HG03558 (cell line): ENCODE data around the gene DOCK4.

Experiments
- ATAC-seq: cut with Tn5 transposase; IDR thresholded peaks from one replicate; pipeline ENCODE4 v1.9.1; 2021; ENCODE audit warnings: moderate number of reproducible peaks; ENCODE audit not compliant: unreplicated experiment; ENCODE audit errors: extremely low read depth

DOCK4 gene

DNA sequence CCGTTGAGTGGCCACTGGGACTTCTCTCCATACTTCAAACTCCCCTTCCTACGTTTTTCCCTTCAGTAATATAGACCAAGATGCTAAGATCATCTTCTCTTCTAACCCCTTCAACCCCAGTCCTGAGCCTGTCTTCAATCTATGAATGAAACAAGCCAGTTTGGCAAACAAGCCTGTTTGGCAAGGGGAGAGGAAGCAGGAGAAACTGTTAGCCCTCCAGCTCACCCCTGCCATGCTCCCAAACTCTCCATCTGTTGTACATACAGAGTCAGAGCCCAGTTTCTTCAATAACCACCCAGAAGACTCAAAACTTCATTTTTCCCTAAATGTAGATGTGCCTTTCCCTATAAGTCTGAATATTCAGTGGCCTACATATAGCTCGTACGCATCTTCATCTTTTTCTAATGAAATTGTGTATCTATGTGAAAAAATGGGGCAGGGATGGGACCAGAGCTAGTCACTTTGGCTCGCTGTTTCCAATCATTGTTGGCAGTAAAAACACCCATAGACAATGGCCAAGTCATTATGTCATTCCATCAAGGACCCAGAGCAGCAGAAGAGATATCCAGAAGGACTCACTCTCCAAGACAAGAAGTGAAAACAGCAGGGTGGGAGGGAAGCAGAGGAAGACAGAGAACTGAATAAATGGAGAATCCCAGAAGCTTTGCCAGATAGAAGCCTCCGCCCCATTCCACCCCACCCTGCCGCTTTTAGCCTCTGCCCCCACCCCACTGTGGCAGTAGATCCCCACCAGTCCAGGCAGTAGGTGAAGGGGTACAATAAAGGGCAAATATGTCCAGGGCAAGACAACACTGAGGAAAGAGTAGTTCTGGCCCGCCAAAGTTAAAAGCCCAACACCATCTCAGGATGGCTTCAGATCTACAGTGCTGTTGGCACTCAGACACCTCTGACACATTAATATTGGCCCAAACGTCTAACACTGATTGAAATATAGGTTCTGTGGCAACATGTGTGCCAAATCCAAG lies 87.3 kb downstream of the DOCK4 start:
- ATAC-seq = no peak

DNA sequence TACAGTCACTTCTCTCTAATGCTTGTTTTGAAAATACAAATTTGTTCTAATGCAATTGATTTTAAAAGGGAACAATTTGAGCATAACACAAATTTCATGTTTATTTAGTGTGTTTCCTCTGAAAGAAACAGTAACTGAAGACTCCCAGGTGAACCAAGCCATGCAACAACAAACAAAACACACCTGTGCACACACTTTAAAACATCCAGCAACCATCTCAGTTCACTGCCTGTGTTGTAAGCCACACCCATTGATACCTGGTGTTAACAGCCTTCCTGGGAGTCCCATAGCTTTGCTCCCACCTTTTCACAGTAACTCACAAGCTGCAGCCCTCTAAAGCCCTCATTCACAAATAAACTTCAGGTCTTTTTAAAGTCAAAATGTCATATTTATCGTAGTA lies 89.3 kb downstream of the DOCK4 start:
- ATAC-seq = no peak

GRCh38 chr7:112116358-112116757 lies 89.8 kb downstream of the DOCK4 start:
- ATAC-seq = no peak

DNA sequence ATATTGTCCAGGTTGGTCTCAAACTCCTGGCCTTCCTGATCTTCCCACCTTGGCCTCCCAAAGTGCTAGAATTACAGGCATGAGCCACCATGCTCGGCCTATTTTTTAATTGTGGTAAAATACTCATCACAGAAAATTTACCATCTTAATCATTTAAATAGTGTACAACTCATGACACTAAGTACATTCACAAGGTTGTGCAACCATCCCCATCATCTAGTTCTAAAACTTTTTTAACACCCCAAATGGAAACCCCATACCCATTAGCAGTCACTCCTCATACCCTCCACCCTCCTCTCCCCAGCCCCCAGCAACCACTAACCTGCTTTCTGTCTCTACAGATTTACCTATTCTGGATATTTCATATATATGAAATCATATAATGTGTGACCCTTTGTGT lies 90.3 kb downstream of the DOCK4 start:
- no peak for ATAC-seq

- no peak for ATAC-seq
Measured at GRCh38 chr7:112113913-112114575, 92.2 kb downstream of the DOCK4 start.

DNA sequence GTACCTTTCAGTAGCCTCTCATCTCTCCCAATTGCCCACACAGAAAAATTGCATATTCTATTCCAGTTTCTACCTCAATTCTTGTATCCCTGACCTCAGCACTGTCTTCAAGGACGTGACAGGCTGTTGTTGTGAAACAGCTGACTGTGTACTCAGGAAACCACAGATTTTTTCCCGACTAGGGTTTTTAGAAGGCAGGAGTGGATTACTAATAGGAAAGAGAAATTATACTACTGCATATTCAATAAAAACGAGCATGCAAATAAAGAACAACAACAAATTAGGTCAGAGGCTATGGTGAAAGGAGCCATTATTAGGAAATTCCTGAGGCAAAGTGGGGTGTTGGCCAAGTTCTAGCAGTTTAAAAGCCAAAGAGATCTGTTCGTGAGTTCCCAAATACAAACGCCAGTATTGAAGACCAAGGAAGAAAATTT lies 93.4 kb downstream of the DOCK4 start:
- ATAC-seq = no peak

DNA sequence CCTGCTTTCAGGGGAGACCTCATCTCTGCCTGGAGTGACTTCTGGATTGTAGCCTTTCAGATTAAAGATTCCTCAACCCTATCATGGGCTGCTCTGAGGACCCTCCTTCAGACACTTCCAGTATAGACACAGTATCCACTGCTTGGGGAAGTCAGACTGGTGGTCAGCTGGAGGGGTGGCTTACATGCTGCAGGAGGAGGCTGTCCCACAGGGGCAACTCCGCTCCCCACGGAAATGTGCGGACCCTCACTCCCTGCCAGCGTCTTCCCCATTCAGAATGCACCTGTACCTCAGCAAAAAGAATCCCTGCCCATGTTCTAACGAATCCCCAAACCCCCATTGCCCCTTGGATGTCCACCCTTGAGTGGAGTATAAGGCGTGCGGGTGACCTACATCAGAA lies 95.5 kb downstream of the DOCK4 start:
- no peak for ATAC-seq

DNA sequence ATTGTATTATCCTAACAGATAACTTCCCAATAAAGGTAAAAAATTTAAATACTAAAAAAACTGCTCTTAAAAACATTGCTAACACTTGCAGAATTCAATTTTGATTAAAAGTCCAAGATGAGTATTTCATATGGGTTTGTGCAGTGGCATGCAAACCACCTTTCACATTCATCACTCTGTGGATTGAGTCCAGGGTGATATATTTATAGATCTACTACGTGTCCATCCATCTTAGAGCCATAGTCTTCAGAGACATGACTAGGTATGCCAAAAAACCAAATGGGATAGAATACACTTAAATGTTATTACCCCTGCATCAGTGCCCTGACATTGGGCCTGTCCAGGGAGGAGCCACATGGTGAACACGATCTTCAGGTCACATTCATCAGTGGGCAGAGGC lies 96.0 kb downstream of the DOCK4 start:
- no peak for ATAC-seq

DNA sequence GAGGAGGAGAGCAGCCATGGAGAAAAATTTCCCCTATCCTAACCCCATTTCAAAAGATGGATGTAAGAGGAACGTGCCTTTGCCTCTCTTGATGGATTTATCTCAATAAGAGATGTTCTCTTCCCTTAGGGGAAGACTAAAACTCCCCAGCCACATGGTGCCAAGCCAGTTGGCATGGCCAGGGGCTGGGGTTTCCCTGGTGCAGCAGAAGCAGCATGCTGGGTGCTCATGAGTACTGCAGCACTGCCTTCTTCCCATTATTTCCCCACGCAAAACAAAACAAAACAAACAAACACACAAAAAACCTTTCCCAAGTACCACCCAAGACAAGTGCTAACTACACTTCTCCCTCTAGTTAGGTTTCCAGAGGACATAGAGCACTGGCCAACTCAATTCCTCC lies 97.2 kb downstream of the DOCK4 start:
- ATAC-seq = no peak

DNA sequence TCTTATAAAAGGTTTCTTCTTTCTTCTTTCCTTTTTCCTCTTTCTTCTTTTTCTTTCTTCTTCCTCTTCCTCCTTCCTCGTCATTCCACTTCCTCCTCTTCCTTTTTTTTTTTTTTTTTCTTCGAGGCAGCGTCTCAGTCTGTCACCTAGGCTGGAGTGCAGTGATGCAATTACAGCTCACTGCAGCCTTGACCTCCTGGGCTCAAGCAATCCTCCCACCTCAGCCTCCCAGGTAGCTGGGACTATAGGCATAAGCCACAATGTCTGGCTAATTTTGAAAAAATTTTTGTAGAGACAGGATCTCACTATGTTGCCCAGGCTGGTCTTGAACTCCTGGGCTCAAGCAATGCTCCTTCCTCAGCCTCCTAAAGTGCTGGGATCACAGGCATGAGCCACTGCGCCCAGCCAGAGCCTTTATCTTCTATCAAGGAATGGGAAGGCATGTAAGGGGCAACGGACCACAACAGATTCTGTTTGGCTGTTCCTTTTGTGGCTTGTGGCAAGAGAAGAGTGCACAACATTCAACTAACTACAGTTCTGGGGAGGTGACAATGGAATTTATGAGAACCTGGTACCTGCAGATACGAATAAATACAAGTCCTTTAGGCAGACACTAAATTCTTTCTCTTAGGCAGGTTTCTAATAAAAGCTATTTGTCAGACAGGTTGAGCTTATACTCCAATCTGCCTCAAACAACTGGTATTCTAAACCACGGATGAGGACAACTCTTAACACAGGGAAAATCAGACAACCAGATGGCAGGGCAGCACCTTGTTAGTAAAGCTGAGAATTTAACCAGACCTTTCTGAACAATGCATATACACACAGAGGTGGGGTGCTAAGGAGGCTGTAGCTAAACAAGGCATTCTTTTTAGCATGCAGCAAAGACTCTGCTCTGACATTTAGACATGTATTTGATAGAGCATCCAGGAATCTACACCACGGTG lies 100.3 kb downstream of the DOCK4 start:
- no peak for ATAC-seq

DNA sequence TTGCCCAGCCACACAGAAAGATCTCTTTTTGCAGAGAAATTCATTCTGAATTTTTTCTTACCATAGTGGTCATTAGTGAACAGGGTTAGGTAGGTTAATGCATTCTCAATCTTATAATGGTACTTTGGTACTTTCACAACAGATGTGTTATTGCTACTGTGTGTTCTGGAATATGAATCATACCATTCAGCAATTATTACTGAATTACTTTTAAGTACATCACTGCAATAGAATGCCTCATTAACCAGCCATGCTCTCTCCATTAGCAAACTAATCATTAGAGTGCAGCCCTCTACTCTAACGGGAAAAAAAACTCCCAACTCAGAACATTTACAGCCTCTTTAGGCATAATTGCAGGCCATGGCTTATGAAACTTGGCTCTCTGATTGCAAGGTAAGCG lies 102.1 kb downstream of the DOCK4 start:
- ATAC-seq = no peak

DNA sequence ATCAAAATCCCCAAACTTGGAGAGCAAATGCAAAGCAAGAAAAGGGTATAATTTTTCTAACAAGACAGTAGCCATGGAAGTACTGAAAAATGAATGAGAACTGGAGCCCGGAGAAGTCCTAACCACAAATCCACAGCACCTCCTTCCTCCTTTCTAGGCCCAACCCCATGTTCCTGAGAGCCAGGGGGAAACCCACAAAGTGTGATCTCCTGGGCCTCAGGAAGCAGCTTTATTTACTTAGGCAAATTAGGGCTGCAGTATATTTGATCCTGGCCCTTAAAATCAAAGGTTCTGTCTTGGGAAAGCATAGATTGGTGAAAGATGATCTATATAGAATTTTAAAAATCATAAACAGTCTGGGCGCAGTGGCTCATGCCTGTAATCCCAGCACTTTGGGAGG lies 103.0 kb downstream of the DOCK4 start:
- ATAC-seq = no peak

DNA sequence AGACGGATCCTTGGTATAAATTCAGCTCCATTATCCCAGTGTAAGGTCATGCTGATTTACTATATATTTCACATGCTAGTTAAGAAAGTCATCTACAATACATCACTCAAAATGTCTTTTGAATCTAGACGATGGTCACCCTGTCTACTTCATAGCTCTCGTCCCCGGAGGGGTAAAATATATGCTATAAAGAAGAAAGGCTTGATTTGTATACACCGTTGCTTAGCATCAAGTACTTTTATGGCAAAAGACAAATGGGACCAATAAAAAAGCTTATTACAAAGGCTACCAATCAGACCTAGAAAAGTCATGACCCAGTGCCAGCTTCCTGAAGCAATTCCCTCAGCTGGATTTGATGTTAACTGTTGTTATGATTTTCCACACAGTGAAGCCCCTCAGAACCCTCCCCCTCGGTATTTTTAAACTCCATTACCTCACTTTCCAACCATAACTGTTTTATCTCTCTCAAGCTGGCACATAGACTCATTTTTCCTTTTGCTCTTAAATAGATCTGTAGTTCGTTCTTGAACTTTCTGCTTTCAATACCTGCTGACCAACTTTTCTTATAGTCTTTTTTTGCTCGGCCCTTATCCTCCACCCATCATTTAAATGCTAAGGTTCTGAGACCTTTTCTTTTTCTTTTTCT lies 104.9 kb downstream of the DOCK4 start:
- no peak for ATAC-seq

GRCh38 chr7:112097524-112097923 lies 108.7 kb downstream of the DOCK4 start:
- no peak for ATAC-seq

DNA sequence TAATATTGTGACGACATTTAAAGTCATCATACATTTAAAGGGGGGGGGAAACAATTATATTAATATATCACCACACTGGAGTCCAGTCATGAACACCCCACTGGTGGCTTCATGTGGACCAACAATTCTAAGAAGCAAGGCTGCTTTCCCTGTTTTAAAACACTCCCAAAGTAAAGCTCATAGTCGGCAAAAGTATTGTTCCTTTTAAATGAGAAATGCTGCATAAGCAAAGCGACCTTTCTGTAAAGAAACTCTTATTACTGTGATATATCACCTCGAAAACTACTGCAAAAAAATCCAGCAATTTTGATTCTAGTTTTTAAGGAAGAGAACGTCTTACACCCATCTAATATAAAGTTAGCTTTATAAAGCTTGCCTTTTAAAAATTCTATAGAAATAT lies 112.8 kb downstream of the DOCK4 start:
- ATAC-seq = no peak

- no peak for ATAC-seq
Measured at GRCh38 chr7:112092709-112093395, 113.3 kb downstream of the DOCK4 start.

GRCh38 chr7:112092306-112092705 lies 113.9 kb downstream of the DOCK4 start:
- no peak for ATAC-seq

DNA sequence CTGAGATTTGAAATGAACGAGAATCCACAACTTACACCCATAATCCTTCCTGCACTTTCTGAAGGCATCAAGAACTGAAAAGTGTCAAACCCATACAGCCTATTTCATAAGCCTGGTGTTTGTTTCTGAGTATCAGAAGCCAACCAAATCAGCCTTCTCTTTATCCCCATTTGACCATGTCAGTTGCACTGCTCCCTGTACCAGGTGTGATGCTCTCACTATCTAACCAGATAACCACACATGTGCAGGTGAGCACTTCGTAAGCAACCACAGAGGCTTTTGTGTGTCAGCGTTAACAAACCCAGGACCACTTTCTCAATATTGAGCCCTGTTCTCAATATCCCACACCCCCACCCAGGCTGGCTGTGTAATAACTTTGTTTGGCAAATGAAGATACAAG lies 114.4 kb downstream of the DOCK4 start:
- no peak for ATAC-seq

DNA sequence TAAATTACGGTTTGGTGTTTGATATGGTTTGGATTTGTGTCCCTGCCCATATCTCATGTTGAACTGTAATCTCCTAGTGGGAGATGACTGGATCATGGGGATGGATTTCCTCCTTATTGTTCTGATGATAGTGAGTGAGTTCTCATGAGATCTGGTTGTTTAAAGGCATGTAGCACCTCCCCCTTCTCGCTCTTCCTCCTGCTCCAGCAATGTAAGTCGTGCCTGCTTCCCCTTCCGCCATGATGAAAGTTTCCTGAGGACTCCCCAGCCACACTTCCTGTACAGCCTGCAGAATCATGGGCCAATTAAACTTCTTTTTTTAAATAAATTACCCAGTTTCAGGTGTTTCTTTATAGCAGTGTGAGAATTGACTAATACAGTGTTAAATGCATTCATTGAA lies 116.6 kb downstream of the DOCK4 start:
- ATAC-seq = no peak
